Head of caudate nucleus (tissue), 42 donors: Measurements from ENCODE around the gene TEDC2.
"Not testable (repeated sequence)": the region's sequence is repeated elsewhere in the genome, so short reads cannot be mapped to it uniquely, and the experiment has no call there.

Experiments used
- DNase-seq, 42 donors: peaks; one replicate each; pipeline versions ENCODE4 v3.0.0 to v3.0.0-alpha.2; 2020 to 2021; ENCODE audit warnings: mixed read lengths in 7 of 42
- intact Hi-C: fragments of 100-400 bp; cut with DNase I; formaldehyde crosslinking; loops from one replicate; pipeline ENCODE4 v1.15.0; 2022

TEDC2 gene

DNA sequence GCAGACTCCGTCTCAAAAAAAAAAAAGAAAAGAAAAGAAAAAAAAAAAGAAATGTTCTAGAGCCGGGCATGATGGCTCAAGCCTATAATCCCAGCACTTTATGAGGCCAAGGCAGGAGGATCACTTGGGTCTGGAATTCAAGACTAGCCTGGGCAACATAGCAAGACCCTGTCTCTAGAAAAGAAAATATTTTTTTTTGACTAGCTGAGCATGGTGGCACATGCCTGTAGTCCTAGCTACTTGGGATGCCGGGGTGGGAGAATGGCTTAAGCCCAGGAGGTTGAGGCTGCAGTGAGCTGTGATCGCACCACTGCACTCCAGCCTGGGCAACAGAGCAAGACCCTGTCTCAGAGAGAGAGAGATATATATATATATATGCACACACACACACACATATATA lies 24.7 kb upstream of the TEDC2 start:
- intact Hi-C loops, DNase-seq: not testable (repeated sequence)

DNA sequence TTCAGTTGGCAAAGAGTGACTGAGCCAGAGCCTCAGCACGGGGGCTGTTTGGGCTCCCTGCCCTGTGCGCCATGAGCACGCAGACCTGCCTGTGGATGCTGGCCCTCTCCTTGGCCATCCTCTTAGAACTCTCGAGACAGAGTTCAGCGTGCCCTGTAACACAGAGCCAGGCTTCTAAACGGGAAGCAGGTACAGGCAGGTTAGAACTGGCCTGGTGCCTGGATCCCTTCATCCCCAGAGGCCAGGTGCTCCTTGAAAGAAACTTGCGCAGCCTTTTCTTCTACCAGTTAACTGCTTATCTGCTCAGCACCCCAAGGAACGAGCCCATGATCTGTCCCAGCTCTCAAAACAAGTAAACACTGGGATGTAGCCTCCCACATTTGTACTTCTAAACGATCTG lies 23.8 kb upstream of the TEDC2 start:
- intact Hi-C loops: no loop called here
- no peak for DNase-seq

DNA sequence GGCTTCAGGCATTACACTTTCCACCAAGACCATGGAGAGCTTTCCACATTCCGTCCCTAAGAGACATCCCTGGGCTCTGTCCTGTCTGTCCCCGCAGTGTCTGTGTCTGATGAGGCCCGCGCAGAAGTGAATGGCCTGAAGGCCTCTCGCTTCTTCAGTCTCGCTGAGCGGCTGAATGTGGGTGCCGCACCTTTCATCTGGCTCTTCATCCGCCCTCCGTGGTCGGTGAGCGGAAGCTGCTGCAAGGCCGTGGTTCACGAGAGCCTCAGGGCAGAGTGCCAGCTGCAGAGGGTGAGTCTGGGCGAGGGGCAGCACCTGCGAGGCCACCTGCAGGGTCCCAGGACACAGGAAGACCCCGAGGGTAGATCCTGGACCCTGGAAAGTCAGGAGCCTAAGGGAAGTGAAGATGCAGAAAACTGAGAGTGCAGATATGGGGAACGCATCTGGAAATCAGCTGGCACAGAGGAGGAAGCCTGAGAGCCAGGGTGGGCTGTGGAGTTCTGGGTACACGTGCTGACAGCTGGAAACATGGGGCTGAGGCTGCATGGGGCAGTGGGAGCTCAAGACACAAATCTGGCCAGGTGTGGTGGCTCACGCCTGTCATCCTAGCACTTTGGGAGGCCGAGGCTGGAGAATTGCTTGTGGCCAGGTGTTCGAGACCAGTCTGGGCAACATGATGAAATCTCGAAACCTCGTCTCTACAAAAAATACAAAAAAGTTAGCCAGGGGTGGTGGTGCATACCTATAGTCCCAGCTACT lies 22.7 kb upstream of the TEDC2 start:
- intact Hi-C loops: no loop called here
- DNase-seq: no peak

DNA sequence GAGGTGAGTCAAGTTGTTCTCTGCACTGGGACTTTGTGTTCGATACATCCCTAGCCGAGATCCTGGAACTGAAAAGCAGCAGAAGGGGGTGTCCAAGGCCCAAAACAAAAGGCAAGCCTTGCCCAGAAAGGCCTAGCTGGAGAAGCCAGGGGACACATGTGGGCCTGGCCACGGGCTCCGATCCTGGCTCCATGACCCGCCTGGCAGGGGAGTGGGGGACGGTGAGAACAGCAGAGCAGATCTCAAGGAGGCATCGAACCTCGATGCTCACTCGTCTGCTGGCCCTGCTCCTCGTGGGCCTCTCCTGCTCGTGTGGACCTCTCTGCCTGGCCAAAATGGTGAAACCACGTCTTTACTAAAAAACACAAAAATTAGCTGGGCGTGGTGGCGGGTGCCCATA lies 21.8 kb upstream of the TEDC2 start:
- DNase-seq: no peak
- intact Hi-C loops: no loop called here

DNA sequence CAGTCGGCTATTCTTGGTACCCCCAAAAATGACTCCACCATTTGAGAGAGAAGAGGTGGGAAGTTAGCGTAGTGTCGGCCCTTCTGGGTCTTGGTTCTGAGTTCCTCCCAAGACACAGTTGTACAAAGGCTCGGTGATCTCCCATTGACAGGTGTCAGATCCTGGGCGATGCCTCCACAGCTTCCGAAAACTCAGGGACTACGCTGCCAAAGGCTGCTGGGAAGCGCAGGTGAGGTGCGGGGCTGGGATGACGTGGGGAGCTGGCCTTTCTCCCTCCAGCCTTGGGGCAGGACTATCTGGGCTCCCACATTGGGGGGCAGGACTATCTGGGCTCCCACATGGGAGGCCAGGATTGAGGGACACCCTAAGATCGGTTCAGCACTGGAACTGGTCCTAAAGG lies 20.3 kb upstream of the TEDC2 start:
- intact Hi-C loops: no loop called here
- DNase-seq: no peak

DNA sequence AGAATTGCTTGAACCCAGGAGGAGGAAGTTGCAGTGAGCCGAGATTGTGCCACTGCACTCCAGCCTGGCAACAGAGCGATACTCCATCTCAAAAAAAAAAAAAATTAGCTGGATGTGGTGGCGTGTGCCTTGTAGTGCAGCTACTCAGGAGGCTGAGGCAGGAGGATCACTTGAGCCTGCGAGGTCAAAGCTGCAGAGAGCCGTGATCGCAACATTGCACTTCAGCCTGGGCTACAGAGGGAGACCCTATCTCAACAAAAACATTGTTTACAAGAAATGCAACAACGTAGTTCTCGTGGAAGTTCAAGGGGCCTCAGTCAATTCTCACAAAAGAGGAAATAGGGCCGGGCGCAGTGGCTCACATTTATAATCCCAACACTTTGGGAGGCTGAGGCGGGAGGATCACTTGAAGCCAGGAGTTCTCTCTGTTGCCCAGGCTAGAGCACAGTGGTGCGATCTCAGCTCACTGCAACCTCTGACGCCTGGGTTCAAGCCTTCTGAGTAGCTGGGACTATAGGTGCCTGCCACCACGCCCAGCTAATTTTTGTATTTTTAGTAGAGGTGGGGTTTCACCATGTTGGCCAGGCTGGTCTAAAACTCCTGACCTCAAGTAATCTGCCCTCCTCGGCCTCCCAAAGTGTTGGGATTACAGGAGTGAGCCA lies 18.6 kb upstream of the TEDC2 start:
- intact Hi-C loops, DNase-seq: not testable (repeated sequence)

DNA sequence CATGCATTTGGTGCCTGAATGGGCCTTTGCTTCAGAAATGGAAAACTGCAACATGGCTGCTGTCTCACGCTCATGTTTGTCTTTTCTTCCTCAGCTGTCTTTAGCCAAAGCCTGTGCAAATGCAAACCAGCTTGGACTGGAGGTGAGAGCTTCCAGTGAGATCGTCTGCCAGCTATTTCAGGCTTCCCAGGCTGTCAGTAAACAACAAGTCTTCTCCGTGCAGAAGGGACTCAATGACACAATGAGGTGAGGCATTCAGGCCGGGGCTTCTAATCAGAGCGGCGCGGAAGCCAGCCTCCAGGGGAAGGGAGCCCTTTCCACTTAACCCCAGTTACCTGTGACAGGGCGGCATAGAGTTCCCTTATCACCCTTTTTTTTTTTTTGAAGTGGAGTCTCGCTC lies 16.4 kb upstream of the TEDC2 start:
- intact Hi-C loops: no loop called here
- no peak for DNase-seq

DNA sequence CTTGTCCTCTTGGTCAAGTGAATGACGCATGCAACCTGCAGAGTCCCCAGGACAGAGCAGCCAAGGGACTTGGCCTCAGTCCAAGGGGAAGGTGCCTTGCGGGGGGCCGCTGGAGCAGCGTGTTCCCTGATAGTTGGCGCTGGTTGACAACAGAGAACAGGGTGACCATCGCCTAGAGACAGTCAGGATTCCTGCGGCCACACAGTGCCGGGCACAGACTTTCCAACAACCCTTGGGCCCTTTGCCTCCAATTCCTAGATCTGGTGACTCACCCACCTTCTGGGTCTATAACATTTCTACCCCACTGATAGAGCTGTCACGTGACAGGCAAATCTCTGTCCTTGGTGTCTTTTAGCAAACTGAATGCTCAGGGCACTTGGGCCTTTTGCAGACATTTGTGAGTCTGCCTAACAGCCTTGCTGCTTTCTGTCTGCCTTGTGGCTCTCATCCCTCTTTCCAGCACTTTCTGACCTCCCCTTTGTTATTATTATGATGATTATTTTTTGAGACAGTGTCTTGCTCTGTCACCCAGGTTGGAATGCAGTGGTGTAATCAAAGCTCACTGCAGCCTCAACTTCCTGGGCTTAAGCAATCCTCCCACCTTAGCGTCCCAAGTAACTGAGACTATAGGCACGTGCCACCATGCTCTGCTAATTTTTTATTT lies 11.9 kb upstream of the TEDC2 start:
- intact Hi-C loops: no loop called here
- DNase-seq: no peak

DNA sequence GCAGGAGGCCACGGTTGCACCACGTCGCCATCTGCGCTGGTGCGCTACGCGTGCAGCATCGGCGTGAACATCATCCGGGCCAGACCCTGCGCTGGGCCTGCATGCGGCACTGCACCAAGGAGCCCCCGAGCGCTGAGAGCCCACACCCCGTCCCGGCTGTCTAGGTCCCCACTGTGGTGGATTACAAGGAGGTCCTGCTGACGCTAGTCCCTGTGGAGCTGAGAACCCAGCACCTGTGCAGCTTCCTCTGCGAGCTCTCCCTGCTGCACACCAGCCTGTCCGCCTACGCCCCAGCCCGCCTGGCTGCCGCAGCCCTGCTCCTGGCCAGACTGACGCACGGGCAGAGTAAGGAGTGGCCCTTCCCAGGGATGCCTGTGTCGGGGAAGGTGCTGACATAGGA lies 10.8 kb upstream of the TEDC2 start:
- DNase-seq: no peak
- intact Hi-C loops: no loop called here

DNA sequence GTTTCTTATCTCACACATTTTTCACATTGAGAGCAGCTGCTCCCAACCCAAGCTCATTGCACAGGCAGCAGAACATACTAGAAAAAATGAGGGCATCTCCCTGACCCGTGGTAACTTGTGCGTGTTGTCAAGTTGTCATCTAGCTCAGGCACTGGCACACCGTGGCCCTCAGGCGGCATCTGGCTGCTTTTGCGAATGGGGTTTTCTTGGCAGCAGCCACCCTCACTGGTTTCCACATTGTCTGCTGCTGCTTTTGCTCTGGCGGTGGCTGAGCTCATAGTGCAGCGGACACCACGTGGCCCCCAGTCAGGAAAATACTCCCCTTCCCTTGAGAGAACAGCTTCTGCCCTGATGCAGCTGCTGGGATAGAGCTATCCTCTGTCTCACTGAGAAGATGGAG lies 9.4 kb upstream of the TEDC2 start:
- intact Hi-C loops: no loop called here
- DNase-seq: peak; percentile 56 to 87 (median 74)

DNA sequence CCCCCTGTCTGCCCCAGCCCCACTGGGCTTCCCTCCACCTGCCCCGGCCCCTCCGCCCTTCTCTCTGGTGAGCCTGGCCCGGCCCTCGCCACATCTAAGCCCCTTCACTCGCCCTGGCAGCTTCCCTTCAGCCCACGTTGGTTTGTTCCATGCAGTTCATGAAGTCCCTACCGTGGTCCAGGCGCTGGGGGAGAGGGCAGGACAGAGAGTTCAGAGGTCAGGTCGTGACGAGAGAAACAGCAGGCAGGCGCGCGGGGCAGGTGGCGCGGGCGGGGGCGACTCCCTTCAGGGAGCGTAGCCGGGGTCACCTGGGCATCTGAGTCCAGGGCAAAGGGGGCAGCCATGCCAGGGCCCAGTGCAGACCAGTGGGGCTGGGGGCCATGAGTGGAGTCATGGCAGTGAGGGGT lies 8.9 kb upstream of the TEDC2 start:
- intact Hi-C loops: no loop called here

DNA sequence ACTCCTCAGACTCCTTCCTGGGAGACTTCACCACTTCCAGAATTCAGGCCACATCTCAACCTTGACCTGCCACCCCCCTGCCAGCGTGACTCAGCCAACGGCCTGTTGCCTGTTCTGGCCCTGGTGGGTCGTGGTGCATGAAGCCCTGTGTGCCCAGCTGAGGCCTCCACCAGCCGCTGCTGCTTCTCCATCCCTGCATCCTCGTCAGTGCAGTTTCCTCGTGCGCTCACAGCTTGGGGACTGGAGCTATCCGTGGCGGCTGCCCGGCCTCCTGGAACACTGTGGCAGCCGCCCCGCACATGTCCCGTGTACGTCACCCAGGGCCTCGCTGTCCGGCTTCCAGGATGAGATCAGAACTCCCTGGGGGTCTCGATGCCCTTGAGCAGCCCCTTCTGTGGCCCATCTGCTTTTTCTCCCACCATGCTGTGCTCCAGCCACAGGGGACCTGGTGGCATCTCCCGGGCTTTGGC lies 8.0 kb upstream of the TEDC2 start:
- intact Hi-C loops: no loop called here
- no peak for DNase-seq

More for the DNA sequence above, 8.9 kb upstream of the TEDC2 start:
- peak in 1 of 42 donors; percentile 49 for DNase-seq

DNA sequence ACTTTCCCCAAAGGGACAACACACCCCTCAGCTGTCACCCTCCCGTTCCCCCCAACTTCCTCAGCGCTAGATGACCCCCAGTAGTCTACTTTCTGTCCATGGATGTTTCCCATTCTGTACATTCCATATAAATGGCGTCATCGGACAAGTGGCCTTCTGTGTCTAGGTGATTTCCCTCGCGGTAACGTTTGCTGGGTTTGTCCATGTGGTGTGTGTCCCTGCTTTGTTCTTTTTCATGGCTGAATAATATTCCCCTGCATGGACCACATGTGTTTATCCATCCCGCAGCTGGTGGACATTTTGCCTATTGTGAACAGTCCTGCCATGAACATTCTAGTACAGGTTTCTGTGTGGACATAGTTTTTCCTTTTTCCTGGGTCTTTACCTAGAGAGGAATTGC lies 7.3 kb upstream of the TEDC2 start:
- intact Hi-C loops: no loop called here
- no peak for DNase-seq

DNA sequence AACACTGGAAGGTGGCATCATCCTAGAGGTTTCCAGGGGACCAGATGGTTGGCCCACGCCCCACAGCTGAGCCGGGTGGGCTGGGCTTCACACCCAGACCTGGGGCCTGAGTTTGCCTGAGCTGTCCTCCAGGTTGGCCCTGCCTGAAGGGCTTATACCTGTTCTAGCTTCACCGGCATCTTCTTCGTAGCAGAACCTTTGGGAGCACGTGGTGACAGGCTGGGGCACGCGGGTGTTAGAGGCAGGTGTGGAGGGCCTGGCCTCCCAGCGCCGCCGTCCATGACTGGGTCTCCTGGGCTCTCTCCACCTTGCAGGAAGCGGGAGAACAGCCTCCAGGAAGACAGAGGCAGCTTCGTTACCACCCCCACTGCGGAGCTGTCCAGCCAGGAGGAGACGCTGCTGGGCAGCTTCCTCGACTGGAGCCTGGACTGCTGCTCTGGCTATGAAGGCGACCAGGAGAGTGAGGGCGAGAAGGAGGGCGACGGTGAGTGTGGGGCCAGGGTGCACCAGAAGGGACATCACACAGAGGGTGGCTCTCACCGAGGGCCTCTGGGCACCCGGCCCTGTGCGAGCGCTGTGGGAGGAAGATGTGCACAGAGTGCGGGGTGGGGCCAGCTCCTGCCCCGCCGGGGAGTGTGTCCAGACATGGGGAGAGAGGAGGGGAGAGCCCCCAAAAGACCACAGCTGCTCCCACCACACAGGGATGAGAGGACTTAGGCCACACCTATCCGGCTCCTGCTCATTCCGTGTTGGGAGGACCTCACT lies 4.6 kb upstream of the TEDC2 start:
- no peak for DNase-seq
- intact Hi-C loops: no loop called here

DNA sequence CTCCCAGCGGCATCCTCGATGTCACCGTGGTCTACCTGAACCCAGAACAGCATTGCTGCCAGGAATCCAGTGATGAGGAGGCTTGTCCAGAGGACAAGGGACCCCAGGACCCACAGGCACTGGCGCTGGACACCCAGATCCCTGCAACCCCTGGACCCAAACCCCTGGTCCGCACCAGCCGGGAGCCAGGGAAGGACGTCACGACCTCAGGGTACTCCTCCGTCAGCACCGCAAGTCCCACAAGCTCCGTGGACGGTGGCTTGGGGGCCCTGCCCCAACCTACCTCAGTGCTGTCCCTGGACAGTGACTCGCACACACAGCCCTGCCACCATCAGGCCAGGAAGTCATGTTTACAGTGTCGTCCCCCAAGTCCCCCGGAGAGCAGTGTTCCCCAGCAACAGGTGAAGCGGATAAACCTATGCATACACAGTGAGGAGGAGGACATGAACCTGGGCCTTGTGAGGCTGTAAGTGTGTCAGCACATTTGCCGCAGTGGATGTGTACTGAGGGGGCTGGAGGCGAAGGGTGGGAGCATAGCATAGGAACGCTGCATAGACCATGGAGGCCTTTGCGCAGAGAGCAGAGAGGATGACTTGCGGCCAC lies 3.3 kb upstream of the TEDC2 start:
- no peak for DNase-seq
- intact Hi-C loops: no loop called here

DNA sequence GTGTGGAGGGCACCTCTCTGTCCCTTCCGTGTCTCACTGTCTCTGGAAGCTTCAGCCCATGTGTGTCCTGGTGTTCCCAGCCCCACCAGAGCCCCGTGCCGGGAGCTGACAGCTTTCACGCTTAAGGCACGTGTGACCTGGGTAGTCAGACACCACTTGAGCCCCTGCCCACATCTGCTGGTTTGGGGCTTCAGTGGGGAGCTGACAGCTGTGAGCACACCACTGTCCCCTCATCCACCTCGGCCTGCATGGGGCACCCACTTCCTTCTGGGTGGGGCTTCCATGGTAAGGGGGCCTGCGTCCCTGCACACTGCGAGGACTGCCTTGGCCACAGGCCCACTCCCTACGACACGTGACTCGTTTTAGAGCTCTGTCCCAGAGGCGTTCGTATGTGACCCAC lies 2.6 kb upstream of the TEDC2 start:
- intact Hi-C loops: no loop called here
- DNase-seq: no peak

DNA sequence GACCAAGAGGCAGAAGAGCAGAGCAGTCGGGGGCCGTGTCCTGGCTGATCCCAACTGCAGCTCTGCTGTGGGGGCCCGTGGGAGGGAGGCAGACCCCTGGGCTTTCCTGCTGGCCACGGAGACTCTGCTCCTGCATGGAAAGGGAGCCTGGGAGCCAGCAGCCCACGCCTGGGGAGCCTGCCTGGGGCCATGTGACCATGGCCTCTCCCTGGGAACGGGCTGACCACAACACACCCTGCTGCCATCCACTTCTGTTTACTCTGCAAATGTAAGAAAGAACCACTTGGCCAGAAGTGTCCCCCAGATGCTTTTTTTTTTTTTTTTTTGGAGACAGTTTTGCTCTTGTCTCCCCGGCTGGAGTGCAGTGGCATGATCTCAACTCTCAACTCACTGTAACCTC lies 2.0 kb upstream of the TEDC2 start:
- DNase-seq: no peak
- intact Hi-C loops: no loop called here

DNA sequence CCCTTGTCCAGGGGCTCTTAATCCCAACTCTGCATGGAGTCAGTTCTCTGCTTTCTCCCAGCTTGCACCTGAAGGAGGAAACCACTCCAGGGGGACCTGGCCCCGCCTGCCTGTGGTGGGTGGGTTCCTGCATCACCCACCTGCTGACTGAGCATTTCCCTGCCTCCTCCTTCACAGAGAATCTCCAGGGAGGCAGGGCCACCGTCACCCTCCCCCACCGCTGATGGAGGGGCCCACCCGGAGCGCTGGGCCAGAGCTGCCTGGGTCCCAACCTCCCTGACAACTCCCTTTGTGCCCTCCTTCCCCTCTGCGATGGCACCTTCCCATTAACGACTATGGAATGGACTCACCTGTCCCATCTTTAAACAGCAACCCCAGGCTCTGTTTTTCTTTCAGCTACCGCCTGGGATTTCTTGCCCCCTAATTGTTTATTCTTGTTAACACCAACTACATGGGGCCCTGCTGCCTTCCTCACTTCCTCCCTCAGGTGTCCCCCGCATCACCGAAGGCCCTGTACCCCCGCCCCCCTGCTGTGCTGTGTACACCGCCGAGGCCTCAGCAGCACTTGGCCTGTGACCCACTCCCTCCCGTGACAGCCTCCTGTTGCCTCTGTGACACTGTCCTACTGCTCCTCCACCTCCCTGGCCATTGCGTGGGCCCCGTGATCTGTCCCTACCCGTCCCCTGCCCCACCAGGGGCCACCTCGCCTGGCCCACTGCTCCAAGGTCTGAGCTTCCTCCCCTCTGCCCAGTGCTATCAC lies 842 bp upstream of the TEDC2 start:
- DNase-seq: peak in 1 of 42 donors; percentile 37
- intact Hi-C loops: no loop called here

DNA sequence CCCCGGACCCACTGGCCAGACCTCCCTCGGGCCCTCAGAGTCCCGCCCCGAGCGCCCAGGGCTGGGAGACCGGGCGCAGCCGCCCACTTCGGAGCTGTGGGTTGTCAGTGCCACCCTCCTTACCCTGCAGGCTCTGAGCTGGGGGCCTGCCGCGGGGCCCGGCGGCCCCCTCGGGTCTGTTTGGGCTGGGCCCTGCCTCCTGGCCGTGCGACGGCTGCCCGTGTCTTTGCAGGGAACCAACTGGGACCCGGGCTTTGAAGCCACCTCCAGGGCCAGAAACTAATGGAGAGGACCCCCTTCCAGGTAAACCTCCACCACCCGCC lies 443 bp downstream of the TEDC2 start:
- intact Hi-C loops: no loop called here
- DNase-seq: no peak
